RCC 7860 (cell line): ENCODE results near the gene NAGK.
"Not testable (repeated sequence)": the region's sequence is repeated elsewhere in the genome, so short reads cannot be mapped to it uniquely, and the experiment has no call there.

Experiments
- DNase-seq: peaks from one replicate; pipeline ENCODE4 v3.0.0-alpha.2; 2015; ENCODE audit warnings: low spot score
- FAIRE-seq: peaks from 2 replicates; lab custom pipeline; 2012; peaks lifted over from hg19 to GRCh38; lab: Jason Lieb, UNC

Gene NAGK

DNA sequence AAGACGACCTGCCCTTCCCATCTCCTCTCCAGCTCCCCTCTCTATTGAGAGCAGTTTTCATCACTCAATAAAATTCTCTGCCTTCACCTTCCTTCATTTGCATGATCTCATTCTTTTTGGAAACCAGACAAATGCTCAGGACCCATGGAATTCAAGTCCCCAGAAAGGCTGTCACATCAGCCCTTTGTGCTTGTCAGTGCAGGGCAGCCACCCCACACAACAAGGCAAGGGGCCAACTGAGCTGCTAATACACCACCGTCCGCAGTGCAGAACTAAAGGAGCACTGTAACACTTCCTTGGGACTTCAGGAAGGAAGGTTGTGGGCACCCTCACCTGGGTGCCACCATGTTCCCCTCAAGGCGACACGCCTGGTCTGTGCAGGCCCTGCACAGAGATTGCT lies 35.4 kb downstream of the NAGK start:
- FAIRE-seq (no peak), DNase-seq (no peak)

DNA sequence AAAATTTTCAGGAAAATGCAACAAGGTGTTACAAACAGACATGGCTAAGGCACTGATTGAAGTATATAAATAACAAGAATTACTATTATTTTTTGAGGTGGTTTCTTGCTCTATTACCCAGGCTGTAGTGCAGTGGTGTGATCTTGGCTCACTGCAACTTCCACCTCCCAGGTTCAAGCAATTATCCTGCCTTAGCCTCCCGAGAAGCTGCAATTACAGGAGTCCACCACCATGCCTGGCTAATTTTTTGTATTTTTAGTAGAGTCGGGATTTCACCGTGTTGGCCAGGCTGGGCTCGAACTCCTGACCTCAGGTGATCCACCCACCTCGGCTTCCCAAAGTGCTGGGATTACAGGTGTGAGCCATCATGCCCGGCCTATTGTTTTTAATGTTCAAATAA lies 38.0 kb downstream of the NAGK start:
- FAIRE-seq, DNase-seq: not testable (repeated sequence)

DNA sequence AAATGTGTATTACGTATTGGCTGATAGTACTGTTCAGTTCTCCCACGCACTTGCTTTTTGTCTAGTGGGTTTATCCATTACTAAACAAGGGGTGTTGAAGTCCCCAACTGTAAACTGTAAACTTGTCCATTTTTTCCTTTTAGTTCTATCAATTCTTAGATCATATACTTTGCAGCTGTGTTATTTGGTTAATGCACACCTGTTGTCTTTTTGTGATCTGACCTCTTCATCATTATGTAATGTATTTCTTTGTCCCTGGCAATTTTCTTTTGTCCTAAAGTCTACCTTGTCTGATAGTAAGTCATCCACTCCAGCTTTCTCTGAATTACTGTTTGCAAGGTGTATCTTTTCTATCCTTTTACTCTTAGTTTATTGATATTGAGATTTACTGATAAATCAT lies 39.6 kb downstream of the NAGK start:
- DNase-seq, result no peak
- FAIRE-seq, result no peak

DNA sequence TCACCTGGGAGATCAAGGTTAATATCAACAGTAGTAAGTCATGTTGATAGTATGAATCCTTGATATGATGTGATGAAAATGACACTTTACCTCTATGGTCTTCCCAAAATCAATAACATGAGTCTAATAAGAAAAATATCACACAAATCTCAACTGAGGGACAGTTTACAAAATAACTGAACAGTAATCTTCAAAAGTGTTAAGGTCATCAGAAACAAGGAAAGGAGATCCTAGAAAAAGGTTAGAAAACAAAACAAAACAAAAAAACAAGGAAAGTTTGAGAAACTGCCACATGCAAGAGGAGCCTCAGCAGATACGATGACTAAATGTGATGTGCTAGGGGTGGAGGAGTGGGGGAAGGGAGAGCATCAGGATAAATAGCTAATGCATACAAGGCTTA lies 45.4 kb downstream of the NAGK start:
- no peak for FAIRE-seq
- DNase-seq, result no peak

DNA sequence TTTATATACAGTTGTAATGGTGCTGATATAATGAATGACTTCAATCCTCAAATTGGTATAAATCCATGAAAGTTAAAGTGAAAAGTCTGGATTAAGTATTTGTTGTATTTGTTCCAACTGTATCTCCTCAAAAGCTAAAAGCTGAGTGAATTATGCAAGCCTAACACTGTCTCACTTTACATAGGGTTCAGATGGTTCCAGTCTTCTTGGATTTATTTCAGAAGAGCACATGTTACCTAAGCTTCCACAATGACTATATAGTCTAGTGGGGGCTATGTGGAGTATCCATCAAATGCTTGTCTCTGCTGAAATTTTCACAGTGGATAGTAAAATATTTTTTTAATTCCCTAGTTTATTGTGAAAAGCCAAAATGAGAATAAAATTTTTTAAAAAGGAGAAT lies 48.6 kb downstream of the NAGK start:
- FAIRE-seq (no peak), DNase-seq (no peak)

DNA sequence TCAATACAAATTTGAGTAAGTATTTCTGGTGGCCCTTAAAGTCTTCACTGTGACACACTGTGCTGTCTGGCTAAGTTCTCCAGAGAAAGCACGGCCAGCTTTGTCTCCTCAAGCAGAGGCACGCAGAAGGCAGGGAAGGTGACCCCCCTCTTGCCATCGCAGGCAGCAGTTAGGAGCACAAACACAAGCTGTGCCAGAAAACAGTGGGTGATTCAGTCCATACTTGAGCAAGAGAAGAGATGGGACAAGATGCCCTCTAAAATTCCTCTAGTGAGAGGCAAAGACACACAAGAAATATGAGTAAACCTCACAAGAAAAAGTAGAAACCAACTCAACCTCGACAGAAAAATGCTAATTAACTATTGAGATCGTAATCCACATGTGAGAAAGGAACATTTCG lies 51.7 kb downstream of the NAGK start:
- DNase-seq (no peak), FAIRE-seq (no peak)

DNA sequence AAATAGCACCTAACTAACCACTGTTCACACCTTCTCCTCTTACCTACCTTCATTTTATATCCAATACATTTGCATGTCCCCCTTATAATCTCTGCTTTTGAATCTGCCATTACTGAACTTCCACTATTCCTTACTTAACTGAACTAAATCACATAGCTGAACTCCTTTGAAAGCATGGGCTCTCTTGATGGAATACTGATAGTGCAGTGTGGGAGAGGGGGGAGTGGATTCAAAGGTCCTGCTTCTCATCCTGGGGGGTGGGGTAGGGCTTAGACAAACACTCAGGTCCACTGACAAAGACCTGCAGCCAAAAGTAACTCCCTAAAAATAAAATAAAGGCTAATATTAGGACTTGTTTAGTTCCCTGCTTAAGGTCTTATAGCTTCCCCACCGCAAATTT lies 53.0 kb downstream of the NAGK start:
- DNase-seq (no peak), FAIRE-seq (no peak)

DNA sequence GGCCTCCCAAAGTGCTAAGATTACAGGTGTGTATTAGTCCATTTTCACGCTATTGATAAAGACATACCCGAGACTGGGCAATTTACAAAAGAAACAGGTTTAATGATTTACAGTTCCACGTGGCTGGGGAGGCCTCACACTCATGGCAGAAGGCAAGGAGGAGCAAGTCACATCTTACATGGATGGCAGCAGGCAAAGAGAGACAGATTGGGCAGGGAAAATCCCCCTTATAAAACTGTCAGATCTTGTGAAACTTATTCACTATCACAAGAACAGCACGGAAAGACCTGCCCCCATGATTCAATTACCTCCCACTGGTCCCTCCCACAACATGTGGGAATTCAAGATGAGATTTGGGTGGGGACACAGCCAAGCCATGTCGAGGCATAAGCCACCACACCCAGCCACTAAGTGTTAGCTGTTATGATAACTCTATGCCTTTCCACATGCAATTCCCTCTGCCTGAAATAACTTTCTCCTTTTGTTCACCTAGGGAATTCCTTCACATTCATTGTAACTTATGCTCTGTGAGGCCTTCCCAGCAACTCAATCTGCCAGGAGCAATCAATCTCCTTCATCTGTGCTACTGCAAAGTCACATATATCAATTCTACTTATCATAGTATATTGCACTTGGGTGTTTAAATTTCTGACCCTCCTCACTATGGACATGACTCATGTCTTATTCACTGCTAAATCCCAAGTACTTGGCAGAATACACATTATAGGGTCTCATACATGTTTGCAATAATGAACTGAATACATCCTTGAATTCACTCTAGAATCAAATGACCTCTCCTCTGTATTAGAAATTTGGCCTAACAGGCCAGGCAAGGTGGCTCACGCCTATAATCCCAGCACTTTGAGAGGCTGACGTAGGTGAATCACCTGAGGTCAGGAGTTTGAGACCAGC lies 54.2 kb downstream of the NAGK start:
- FAIRE-seq, result no peak

DNA sequence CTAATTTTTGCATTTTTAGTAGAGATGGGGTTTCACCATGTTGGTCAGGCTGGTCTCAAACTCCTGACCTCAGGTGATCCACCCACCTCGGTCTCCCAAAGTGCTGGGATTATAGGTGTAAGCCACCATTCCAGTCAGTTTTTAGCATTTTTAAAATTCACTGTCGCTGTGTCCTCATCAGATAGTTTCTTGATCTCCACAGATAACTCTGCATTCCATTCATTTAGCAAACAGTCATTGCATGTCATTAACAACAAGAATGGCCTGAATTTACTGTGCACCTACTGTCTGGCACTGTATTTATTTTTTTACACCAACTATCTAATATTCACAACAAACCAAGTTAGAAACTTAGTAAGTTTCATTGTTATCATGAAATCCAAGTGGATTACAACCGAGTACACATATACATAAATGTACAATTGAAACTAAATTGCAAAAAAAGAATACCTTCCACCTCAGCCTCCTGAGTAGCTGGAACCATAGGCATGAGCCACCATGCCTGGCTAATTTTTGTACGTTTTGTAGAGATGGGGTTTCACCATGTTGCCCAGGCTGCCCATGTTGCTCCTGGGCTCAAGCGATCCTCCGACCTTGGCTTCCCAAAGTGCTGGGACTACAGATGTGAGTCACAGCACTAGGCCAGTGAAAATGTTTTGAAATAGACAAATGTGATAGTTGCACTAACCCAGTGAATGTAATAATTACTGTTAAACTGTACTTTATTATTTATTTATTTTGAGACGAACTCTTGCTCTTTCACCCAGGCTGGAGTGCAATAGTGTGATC lies 57.3 kb downstream of the NAGK start:
- DNase-seq, result no peak
- FAIRE-seq, result no peak

More for the DNA sequence above, 54.2 kb downstream of the NAGK start:
- no peak for DNase-seq

DNA sequence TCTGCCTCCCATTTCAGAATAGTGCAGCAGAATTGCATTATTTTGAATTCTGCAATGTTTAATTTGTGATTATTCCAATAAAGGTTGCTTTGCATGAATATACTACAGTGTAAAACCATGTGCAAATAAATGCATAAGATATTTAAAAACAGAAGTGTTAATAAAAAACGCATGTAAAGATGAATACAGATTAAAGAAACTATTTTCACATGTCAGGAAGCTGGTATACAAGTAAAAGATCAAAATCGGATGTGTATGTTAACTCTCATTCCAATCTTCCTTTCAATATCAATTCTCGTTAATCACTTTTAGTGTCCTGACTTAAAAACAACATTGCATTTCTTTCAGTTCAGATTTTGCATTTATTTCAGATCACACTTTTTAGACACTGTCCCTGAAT lies 58.5 kb downstream of the NAGK start:
- FAIRE-seq (no peak), DNase-seq (no peak)
